ENCODE results near the gene VSIR.

Gene VSIR

GRCh38 chr10:71773221-71773971 lies at the start of gene VSIR:
VSIR (minus strand) TSS chr10:71773520; CDS start chr10:71773439, 81 bp downstream.
- DNase-seq (ENCODE audit: low read depth in 2 of 2) = peak; percentile 88 to 93

GRCh38 chr10:71821909-71822763 lies 48.8 kb upstream of the VSIR start:
- no peak for DNase-seq (ENCODE audit: low read depth in 2 of 2)

DNA sequence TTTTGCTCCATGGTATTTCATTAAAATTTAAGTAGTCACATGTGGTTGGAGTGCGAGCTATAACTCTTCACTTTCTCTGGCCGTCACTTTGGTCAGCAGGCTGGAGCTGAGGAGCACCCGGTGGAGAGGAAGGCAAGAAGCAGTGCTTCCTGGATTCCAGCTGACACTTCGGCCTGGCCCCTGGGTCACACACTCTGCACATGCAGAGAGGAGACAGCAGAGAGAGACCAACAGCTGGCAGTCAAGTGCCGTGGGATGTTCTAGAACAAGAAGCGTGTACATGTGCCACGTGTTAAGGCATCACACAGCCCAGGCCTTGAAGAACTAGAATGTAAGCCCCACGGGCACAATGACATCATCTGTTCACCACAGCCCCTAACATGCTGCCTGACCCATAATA lies 47.6 kb upstream of the VSIR start:
- no peak for DNase-seq (ENCODE audit: low read depth in 2 of 2)

DNA sequence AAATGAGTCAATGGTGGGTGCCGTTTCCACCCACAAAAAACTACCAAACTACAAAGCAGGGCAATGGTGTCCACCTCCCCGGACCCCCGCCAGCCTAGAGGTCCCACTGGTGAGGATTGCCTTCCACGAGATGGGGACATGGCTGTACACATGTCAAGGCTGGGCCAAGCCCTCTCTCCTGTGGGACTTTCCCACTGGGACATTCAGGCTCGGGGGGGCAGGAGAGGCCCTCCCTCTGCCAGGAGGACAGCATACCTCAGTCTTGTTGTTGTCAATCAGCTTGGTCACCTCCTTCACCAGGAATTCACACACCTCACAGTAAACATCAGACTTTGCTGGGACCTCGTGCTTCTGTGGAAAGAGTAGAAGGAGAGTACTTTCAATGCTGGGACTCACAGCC lies 46.7 kb upstream of the VSIR start:
- DNase-seq (ENCODE audit: low read depth in 2 of 2) = no peak

DNA sequence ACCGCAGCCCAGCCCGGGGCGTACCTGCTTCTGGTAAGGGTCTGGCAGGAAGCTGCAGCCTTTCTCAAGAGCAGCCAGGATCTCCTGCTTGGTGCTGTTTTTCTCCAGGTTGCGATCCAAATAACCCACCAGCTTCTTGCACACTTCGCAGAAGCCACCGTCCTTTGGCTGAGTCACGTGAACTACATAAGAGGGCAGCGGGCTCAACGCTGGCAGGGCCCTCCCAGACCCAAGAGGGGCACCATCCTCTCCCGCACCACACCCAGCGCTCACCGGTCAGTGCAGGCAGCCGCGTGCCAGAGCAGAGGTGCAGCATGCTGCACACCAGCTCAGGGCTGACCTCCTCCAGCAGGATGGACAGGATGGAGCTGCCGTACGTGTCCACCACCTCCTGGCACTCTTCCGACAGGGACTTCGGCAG lies 46.1 kb upstream of the VSIR start:
- no peak for DNase-seq (ENCODE audit: low read depth in 2 of 2)

GRCh38 chr10:71818674-71819260 lies 45.4 kb upstream of the VSIR start:
- no peak for DNase-seq (ENCODE audit: low read depth in 2 of 2)

DNA sequence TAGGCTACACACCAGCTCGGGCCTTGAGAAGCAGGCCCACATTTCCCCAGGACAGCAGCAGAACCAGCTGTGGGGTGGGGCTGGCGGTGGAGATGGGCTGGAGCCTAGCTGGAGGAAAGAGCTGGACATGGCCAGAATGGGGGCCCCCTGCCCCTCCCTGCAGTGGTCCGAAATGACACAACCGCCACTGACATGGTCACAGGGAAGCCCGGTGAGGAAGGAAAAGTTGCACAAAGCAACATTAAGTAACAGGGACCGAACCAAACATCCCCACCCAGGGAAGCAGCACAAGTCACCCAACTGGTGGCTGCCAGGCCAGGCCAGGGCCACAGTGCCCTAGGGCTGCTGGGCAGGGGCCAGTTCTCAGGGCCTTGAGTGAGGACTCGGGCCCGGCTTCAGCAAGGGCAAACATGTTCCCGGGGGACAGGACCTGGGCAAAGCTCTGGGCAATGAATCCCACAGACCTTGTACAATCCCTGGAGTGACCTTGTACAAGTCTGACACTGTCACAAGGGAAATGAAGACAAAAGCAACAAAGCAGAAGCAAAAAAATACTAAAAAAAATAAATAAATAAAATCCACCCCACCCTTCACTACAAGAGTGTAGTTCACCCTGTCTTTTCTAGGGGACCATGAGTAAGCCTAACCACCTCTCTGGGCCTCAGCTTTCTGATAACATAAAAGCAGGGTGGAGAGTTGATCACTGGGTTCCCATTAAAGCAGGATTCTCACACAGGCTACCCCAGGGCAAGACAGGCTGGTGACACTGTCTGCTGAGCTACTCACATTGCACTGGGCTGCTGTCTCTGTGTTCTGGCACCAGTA lies 44.7 kb upstream of the VSIR start:
- no peak for DNase-seq (ENCODE audit: low read depth in 2 of 2)

GRCh38 chr10:71816936-71817618 lies 43.8 kb upstream of the VSIR start:
- DNase-seq (ENCODE audit: low read depth in 2 of 2) = no peak

GRCh38 chr10:71816421-71816851 lies 43.1 kb upstream of the VSIR start:
- DNase-seq (ENCODE audit: low read depth in 2 of 2) = no peak

DNA sequence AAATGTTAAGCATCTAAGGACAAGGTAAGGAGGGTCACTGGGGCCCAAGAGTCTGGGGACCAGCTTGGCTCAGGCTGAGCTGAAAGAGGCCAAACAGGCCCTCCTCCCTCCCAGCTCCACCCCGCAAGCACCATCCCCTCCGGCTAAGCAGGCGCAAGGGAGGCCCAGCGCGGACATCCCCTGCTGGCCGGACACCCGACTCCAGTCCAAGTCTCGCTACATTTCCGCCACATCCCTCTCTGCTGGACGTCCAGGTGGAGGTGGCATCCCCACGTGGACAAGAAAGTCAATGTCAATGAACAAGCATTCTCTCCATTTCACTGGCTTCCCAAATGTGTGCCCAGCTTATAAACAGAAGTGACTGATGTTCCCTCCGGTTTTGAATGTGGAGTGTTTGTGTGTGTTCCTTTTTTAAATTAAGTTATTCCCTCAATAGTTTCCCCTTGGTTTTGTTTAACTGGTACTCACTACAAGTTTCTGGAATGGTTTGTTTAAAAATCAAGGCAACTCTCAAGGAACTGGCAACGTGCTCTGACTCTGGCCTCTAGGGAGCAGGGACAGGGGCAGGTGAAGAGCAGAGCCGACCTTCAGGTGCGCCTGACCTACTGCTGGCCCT lies 42.3 kb upstream of the VSIR start:
- no peak for DNase-seq (ENCODE audit: low read depth in 2 of 2)

DNA sequence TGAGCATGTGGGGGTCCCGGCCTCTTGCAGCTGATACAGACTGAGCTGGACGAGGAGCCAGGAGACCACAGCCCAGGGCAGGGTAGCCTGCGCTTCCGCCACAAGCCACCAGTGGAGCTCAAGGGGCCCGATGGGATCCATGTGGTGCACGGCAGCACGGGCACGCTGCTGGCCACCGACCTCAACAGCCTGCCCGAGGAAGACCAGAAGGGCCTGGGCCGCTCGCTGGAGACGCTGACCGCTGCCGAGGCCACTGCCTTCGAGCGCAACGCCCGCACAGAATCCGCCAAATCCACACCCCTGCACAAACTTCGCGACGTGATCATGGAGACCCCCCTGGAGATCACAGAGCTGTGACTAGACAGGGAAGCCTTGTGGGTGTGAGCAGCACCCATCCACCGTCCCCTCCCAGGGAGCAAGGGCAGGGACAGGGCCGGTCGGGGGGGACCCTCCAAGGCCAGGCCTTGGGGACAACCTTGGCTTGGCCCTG lies 41.6 kb upstream of the VSIR start:
- DNase-seq (ENCODE audit: low read depth in 2 of 2) = no peak

GRCh38 chr10:71812913-71813590 lies 39.7 kb upstream of the VSIR start:
- DNase-seq (ENCODE audit: low read depth in 2 of 2) = no peak

DNA sequence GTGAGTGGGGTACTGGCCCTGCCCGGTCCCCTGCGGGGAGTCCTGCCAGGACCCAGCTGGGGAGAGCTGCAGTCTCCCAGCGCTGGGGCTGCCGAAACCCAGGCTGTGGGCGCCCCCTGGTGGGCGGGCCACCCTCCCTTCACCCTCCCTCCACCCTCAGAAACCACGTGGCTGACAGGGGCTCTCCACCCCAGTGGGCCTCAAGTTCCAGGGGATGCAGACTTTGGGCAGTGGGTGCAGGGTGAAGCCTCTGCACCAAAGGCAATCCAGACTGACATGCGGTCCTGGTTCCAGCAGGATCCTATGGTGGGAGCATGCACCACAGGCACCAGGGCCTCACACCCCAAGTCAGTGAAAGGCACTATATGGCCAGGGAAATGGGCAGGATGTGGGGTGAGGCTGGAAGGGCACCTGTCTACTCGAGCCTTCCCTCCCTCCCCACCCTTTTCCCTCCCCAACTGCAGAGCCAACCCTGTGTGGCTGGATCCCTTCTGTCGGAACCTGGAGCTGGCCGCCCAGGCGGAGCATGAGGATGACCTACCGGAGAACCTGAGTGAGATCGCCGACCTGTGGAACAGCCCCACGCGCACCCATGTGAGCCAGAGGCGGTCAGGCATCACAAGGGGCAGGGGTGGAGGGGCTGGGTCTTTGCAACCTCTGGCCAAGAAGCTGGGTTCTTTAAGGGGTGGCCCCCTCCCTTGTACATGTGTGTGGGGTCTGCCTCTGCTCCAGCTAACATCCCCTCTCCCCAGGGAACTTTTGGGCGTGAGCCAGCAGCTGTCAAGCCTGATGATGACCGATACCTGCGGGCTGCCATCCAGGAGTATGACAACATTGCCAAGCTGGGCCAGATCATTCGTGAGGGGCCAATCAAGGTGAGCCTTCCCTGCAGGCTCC lies 38.9 kb upstream of the VSIR start:
- peak; percentile 43 to 70 for DNase-seq (ENCODE audit: low read depth in 2 of 2)

- DNase-seq (ENCODE audit: low read depth in 2 of 2) = no peak
Observed at GRCh38 chr10:71811351-71811750, 38.0 kb upstream of the VSIR start.

- no peak for DNase-seq (ENCODE audit: low read depth in 2 of 2)
Observed at GRCh38 chr10:71810048-71810750, 36.9 kb upstream of the VSIR start.

DNA sequence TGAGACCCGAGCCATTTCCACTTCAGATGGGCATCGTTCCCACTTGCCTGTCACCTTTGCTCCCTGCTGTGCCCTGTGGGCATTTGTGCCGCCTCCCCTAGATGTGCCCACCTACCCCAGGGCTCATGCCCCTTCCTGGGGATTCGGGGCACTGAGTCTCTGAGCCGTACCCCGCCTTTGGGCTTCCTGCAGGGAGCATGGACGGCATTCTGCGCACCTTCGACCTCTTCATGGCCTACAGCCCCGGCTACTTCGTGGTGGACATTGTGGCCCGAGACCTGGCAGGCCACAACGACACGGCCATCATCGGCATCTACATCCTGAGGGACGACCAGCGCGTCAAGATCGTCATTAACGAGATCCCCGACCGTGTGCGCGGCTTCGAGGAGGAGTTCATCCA lies 36.3 kb upstream of the VSIR start:
- DNase-seq (ENCODE audit: low read depth in 2 of 2) = no peak

DNA sequence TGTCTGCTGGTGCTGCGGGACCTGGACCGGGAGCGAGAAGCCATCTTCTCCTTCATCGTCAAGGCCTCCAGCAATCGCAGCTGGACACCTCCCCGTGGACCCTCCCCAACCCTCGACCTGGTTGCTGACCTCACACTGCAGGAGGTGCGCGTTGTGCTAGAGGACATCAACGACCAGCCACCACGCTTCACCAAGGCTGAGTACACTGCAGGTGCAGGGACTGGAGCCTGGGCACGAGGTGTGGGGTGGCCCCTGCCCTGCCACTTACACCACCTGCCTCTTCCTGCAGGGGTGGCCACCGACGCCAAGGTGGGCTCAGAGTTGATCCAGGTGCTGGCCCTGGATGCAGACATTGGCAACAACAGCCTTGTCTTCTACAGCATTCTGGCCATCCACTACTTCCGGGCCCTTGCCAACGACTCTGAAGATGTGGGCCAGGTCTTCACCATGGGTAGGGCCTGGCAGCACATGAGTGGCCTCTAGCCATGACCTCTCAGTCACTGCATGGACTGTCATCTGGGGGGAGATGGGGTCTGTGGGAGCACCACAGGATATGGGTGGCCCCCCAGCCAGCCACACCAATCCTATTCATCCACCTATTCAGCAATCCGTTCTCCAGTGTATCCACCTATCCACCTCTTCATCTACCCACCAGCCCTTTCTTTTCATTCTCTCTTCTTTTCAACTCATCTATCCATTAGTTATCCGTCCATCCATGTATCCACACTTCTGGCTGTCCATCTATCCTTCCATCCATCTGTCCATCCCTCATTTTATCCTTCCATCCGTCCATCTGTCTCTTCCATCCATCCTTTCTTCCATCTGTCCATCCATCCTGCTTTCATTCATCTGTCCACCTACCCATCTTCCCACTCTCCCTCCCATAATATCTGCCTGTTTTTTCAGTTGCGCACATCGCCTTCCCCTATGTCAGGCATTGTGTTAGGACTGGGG lies 34.5 kb upstream of the VSIR start:
- DNase-seq (ENCODE audit: low read depth in 2 of 2) = no peak
